ENCODE results near the gene NLRC3.
"Not testable (repeated sequence)": the region's sequence is repeated elsewhere in the genome, so short reads cannot be mapped to it uniquely, and the experiment has no call there.

The NLRC3 gene

GRCh38 chr16:3530371-3530914, 46.8 kb downstream of the NLRC3 start:
- H3K27me3 ChIP-seq (ENCODE audit: insufficient read depth, poor library complexity, severe bottlenecking), result no peaks in the 10 kb centered on the region
- H3K4me3 ChIP-seq (replicated peaks; ENCODE audit: insufficient read depth, low read length), result no peak overlapping the region
- no peak for DNase-seq (ENCODE audit: low read depth in 1 of 2, low spot score in 1 of 2)
- H3K27ac ChIP-seq (replicated peaks), result no peak overlapping the region
- TF ChIP-seq GABPA (IDR thresholded peaks at IDR 0.05; ENCODE audit: low read depth) (no peak), SPI1 (IDR thresholded peaks at IDR 0.05; ENCODE audit: borderline replicate concordance, low read depth) (no peak)

- Histone ChIP-seq H3K27ac (replicated peaks) (no peak overlapping the region), H3K4me3 (replicated peaks; ENCODE audit: insufficient read depth, low read length) (no peak overlapping the region), H3K27me3 (ENCODE audit: insufficient read depth, poor library complexity, severe bottlenecking) (no peaks in the 10 kb centered on the region)
- TF ChIP-seq REST (IDR thresholded peaks at IDR 0.05; ENCODE audit: insufficient replicate concordance, low read depth) (no peak), POLR2AphosphoS5 (IDR thresholded peaks at IDR 0.05; ENCODE audit: low read depth) (no peak), CTCF (IDR thresholded peaks at IDR 0.05; ENCODE audit: insufficient read depth, low read length) (no peak), GABPA (IDR thresholded peaks at IDR 0.05; ENCODE audit: low read depth) (no peak), SPI1 (IDR thresholded peaks at IDR 0.05; ENCODE audit: borderline replicate concordance, low read depth) (no peak)
- no peak for DNase-seq (ENCODE audit: low read depth in 1 of 2, low spot score in 1 of 2)
Observed at GRCh38 chr16:3529175-3529574, 48.0 kb downstream of the NLRC3 start.

GRCh38 chr16:3528406-3528805, 48.8 kb downstream of the NLRC3 start:
- no peaks in the 10 kb centered on the region for H3K27me3 ChIP-seq (ENCODE audit: insufficient read depth, poor library complexity, severe bottlenecking)
- H3K27ac ChIP-seq (replicated peaks), result no peak overlapping the region
- DNase-seq (ENCODE audit: low read depth in 1 of 2, low spot score in 1 of 2), result no peak
- no peak for TF ChIP-seq REST (IDR thresholded peaks at IDR 0.05; ENCODE audit: insufficient replicate concordance, low read depth)
- no peak for TF ChIP-seq CTCF (IDR thresholded peaks at IDR 0.05; ENCODE audit: insufficient read depth, low read length)
- no peak for TF ChIP-seq GABPA (IDR thresholded peaks at IDR 0.05; ENCODE audit: low read depth)
- TF ChIP-seq POLR2AphosphoS5 (IDR thresholded peaks at IDR 0.05; ENCODE audit: low read depth), result no peak
- TF ChIP-seq SPI1 (IDR thresholded peaks at IDR 0.05; ENCODE audit: borderline replicate concordance, low read depth), result no peak
- no peak overlapping the region for H3K4me3 ChIP-seq (replicated peaks; ENCODE audit: insufficient read depth, low read length)

GRCh38 chr16:3527216-3527829, 49.9 kb downstream of the NLRC3 start:
- peak; percentile 15 to 73 for DNase-seq (ENCODE audit: low read depth in 1 of 2, low spot score in 1 of 2)
- H3K4me3 ChIP-seq (replicated peaks; ENCODE audit: insufficient read depth, low read length); H3K27me3 ChIP-seq (ENCODE audit: insufficient read depth, poor library complexity, severe bottlenecking); H3K27ac ChIP-seq (replicated peaks): not testable (repeated sequence)
- peak; percentile 38 for TF ChIP-seq CTCF (IDR thresholded peaks at IDR 0.05; ENCODE audit: insufficient read depth, low read length)

Measured in HL-60 (cell line).